ENCODE measurements around the gene TRIM60.
A peak's percentile ranks its signal among the peaks of the same experiment; 100 is the strongest.
"Not testable (repeated sequence)": the region's sequence is repeated elsewhere in the genome, so short reads cannot be mapped to it uniquely, and the experiment has no call there.

TRIM60 gene

GRCh38 chr4:165058666-165059065 lies 26.9 kb downstream of the TRIM60 start:
- no peak overlapping the region for H3K4me3 ChIP-seq (ENCODE audit: low read depth, low read length)
- DNase-seq (ENCODE audit: low read depth) = no peak
- no peak for TF ChIP-seq CTCF (IDR thresholded peaks at IDR 0.05; ENCODE audit: low read depth, low read length, missing control alignments)

GRCh38 chr4:165059386-165059785 lies 27.6 kb downstream of the TRIM60 start:
- H3K4me3 ChIP-seq (ENCODE audit: low read depth, low read length) = no peak overlapping the region

GRCh38 chr4:165060938-165061337 lies 29.1 kb downstream of the TRIM60 start:
- peak; percentile 24 for TF ChIP-seq CTCF (IDR thresholded peaks at IDR 0.05; ENCODE audit: low read depth, low read length, missing control alignments)
- H3K4me3 ChIP-seq (ENCODE audit: low read depth, low read length) = no peak overlapping the region
- no peak for DNase-seq (ENCODE audit: low read depth)

More at GRCh38 chr4:165059386-165059785, 27.6 kb downstream of the TRIM60 start:
- no peak for TF ChIP-seq CTCF (IDR thresholded peaks at IDR 0.05; ENCODE audit: low read depth, low read length, missing control alignments)
- no peak for DNase-seq (ENCODE audit: low read depth)

- TF ChIP-seq CTCF (IDR thresholded peaks at IDR 0.05; ENCODE audit: low read depth, low read length, missing control alignments) = no peak
- no peak for DNase-seq (ENCODE audit: low read depth)
- H3K4me3 ChIP-seq (ENCODE audit: low read depth, low read length) = no peak overlapping the region
These were observed 38.8 kb downstream of the TRIM60 start for GRCh38 chr4:165070560-165070959.

- H3K4me3 ChIP-seq (ENCODE audit: low read depth, low read length); DNase-seq (ENCODE audit: low read depth): not testable (repeated sequence)
These were observed 41.5 kb downstream of the TRIM60 start for GRCh38 chr4:165073346-165073745.

- H3K4me3 ChIP-seq (ENCODE audit: low read depth, low read length) = no peak overlapping the region
- no peak for TF ChIP-seq CTCF (IDR thresholded peaks at IDR 0.05; ENCODE audit: low read depth, low read length, missing control alignments)
- DNase-seq (ENCODE audit: low read depth) = no peak
These were observed 45.3 kb downstream of the TRIM60 start for GRCh38 chr4:165077034-165077578.

GRCh38 chr4:165079476-165079875 lies 47.7 kb downstream of the TRIM60 start:
- DNase-seq (ENCODE audit: low read depth) = no peak
- H3K4me3 ChIP-seq (ENCODE audit: low read depth, low read length) = no peak overlapping the region
- TF ChIP-seq CTCF (IDR thresholded peaks at IDR 0.05; ENCODE audit: low read depth, low read length, missing control alignments) = no peak

GRCh38 chr4:165084787-165085186 lies 53.0 kb downstream of the TRIM60 start:
- not testable (repeated sequence) for DNase-seq (ENCODE audit: low read depth); H3K4me3 ChIP-seq (ENCODE audit: low read depth, low read length)

All from GM12864 (cell line).